Calu3 (cell line): Measurements from ENCODE around the gene ANKRD22. TPM values are rescaled to one million over a fixed set of nuclear protein-coding genes. Genes with fewer than 3 reads are reported as not detected.

Experiments
- BruUV-seq: library from RNA; stranded (reverse); fragments of 400-500 nt; replicated peaks from 2 replicates; lab custom pipeline; 2021; lab: Mats Ljungman, UMichigan
- CTCF ChIA-PET: fragments of 300-600 bp; sonication (Branson Sonifier 250); formaldehyde crosslinking; loops from one replicate; lab custom pipeline; 2022; ENCODE audit warnings: antibody characterized with exemption; lab: Charles Lee
- DNase-seq: peaks from one replicate; pipeline ENCODE4 v3.0.0; 2022
- H3K27ac Mint-ChIP-seq: one replicate; pipeline ENCODE4 v1.8.0; 2022; ENCODE audit warnings: mixed read lengths; ENCODE audit not compliant: unreplicated experiment
- H3K27me3 Mint-ChIP-seq: one replicate; pipeline ENCODE4 v1.8.0; 2022; ENCODE audit warnings: mixed read lengths; ENCODE audit not compliant: unreplicated experiment
- H3K36me3 Mint-ChIP-seq: one replicate; pipeline ENCODE4 v1.8.0; 2022; ENCODE audit warnings: mild to moderate bottlenecking, moderate library complexity, mixed read lengths; ENCODE audit not compliant: insufficient read depth, unreplicated experiment
- H3K4me1 Mint-ChIP-seq: one replicate; pipeline ENCODE4 v1.8.0; 2022; ENCODE audit warnings: mild to moderate bottlenecking, low read depth, mixed read lengths; ENCODE audit not compliant: unreplicated experiment
- H3K4me3 Mint-ChIP-seq: one replicate; pipeline ENCODE4 v1.8.0; 2022; ENCODE audit warnings: mild to moderate bottlenecking, low read depth, moderate library complexity, mixed read lengths; ENCODE audit not compliant: unreplicated experiment
- H3K9me3 Mint-ChIP-seq: one replicate; pipeline ENCODE4 v1.8.0; 2022; ENCODE audit warnings: low read depth, mixed read lengths; ENCODE audit not compliant: unreplicated experiment
- intact Hi-C: fragments of 100-400 bp; cut with micrococcal nuclease; formaldehyde crosslinking; loops from one replicate; pipeline ENCODE4 v1.10.0; 2022; ENCODE audit not compliant: unreplicated experiment
- total RNA-seq: library from RNA; stranded (reverse); gene quantifications from 2 replicates; pipeline ENCODE4 v1.2.3, GENCODE V29; 2022
- TF ChIP-seq, protein P1 (sequence below): fragments of 200-600 bp; IDR thresholded peaks from one replicate; pipeline ENCODE4 v1.8.0; 2022; ENCODE audit warnings: antibody characterized with exemption; ENCODE audit not compliant: unreplicated experiment

ANKRD22 gene
- total RNA-seq, 1 experiment from 2014 or later, result 20.6 TPM

- no peak overlapping the region for H3K4me3 Mint-ChIP-seq
- H3K9me3 Mint-ChIP-seq, result no peaks in the 10 kb centered on the region
- TF ChIP-seq, protein P1, sequence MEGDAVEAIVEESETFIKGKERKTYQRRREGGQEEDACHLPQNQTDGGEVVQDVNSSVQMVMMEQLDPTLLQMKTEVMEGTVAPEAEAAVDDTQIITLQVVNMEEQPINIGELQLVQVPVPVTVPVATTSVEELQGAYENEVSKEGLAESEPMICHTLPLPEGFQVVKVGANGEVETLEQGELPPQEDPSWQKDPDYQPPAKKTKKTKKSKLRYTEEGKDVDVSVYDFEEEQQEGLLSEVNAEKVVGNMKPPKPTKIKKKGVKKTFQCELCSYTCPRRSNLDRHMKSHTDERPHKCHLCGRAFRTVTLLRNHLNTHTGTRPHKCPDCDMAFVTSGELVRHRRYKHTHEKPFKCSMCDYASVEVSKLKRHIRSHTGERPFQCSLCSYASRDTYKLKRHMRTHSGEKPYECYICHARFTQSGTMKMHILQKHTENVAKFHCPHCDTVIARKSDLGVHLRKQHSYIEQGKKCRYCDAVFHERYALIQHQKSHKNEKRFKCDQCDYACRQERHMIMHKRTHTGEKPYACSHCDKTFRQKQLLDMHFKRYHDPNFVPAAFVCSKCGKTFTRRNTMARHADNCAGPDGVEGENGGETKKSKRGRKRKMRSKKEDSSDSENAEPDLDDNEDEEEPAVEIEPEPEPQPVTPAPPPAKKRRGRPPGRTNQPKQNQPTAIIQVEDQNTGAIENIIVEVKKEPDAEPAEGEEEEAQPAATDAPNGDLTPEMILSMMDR, result no peak
- no peaks in the 10 kb centered on the region for H3K27me3 Mint-ChIP-seq
- intact Hi-C loops, result no loop called here
- peaks cover 17% of the 10 kb centered on the region for H3K36me3 Mint-ChIP-seq
- H3K4me1 Mint-ChIP-seq, result peaks cover 50% of the 10 kb centered on the region
- CTCF ChIA-PET, result no interaction called here
- no peak overlapping the region for H3K27ac Mint-ChIP-seq
- DNase-seq, result no peak
- BruUV-seq, result no TSS peak
Measured at GRCh38 chr10:88854684-88855083, 3.0 kb upstream of the ANKRD22 start.

DNA sequence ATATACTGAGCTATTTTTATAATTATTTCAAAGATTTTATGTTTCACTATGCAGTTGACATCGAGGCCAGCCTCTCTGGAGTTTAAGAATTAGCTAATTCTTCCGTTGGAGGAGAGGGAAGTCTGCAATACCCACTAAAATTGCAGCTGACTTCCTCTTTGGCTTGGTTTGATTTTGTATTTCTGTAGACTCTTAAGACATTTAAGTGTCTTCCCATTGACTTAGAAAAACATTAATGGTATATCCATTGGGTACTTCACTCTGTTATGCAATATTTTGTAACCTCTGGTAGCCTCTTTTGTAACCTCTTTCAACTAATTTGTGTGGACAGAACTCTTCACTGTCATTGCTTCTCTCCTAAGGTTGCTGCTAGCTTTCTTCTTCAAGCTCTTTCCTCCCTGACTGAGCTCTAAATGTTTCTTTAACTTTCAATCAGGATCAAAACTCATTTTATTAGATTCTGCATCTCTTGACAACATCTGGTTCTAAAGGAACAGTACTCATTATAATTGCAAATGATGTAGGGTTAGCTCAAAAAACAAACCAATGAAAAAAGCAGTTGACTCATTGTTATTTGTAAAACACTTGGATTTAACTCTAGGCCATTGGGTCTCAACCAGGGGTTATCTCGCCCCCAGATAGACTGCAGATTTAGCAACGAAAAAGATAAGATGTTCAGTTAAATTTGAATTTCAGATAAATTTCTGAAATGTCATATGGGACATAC lies 1.7 kb upstream of the ANKRD22 start:
- no peaks in the 10 kb centered on the region for H3K9me3 Mint-ChIP-seq
- H3K27ac Mint-ChIP-seq, result peak overlapping the region; percentile 79
- intact Hi-C loops, result no loop called here
- no peak overlapping the region for H3K4me3 Mint-ChIP-seq
- CTCF ChIA-PET, result no interaction called here
- no TSS peak for BruUV-seq
- peaks cover 30% of the 10 kb centered on the region for H3K36me3 Mint-ChIP-seq
- TF ChIP-seq, protein P1, result no peak
- no peaks in the 10 kb centered on the region for H3K27me3 Mint-ChIP-seq
- H3K4me1 Mint-ChIP-seq, result peaks cover 53% of the 10 kb centered on the region
- DNase-seq, result no peak

DNA sequence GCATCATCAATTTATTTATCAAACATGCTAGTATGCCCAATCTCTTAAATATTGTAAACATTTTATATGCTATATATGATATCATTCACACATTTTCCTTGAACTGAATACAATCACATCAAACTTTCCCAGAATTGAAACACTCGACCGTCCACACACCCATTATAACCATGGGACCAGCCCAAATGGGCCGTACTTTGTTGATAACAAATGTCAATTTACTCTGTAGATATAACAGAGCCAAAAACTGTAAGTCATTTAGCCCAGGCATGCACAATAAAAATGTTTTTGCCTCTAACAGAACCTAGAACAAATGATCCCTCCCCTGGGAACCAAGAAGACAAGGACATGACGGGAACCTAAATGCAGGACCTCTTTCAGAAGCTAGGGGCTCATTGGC lies 683 bp upstream of the ANKRD22 start:
- peaks cover 31% of the 10 kb centered on the region for H3K36me3 Mint-ChIP-seq

DNA sequence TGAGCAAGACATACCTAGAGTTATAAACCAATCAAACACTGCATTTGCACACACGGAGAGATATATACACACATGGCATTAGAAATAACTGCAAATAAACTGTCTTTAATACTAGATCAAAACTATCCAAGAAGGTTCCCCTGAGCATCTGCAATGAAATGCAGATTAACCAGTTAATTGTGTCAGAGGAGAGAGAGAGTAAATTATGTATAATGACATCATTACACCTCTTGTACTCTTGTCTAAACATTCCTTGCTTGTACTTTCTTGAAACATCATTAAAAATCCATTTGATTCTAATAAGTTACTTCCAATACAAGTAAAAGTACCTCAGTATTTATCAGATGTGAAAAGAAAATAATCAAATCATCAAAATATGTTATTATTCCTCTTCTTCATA lies 932 bp downstream of the ANKRD22 start:
- TF ChIP-seq, protein P1, result no peak
- Mint-ChIP-seq H3K36me3 (peaks cover 34% of the 10 kb centered on the region), H3K27me3 (no peaks in the 10 kb centered on the region), H3K4me1 (peaks cover 62% of the 10 kb centered on the region), H3K27ac (peak overlapping the region; percentile 92), H3K9me3 (no peaks in the 10 kb centered on the region), H3K4me3 (peak overlapping the region; percentile 74)
- intact Hi-C loops, result no loop called here
- CTCF ChIA-PET, result interaction anchor here (1.3 kb wide), 1 partner anchor 11 kb away, joined by 3 read pairs; no protein-coding TSS in a partner anchor
- BruUV-seq, result no TSS peak
- DNase-seq, result no peak

More for the DNA sequence above, 683 bp upstream of the ANKRD22 start:
- Mint-ChIP-seq H3K27me3 (no peaks in the 10 kb centered on the region), H3K27ac (peak overlapping the region; percentile 79), H3K4me3 (no peak overlapping the region), H3K9me3 (no peaks in the 10 kb centered on the region), H3K4me1 (peaks cover 57% of the 10 kb centered on the region)
- no TSS peak for BruUV-seq
- no peak for DNase-seq
- TF ChIP-seq, protein P1, result no peak
- CTCF ChIA-PET, result no interaction called here
- intact Hi-C loops, result no loop called here
